Tibial nerve (tissue), 4 donors: ENCODE measurements around the gene ARHGAP15.

Experiments used
- CTCF ChIP-seq, 5 experiments: fragments of 200-600 bp in 3 of 5; fragments of 450-650 bp in 2 of 5; sonication (generic) in 3 of 5; IDR thresholded peaks; one replicate each; pipeline ENCODE4 v1.5.1; 2016 to 2019; ENCODE audit warnings: antibody characterized with exemption in 5 of 5, mild to moderate bottlenecking in 3 of 5, moderate library complexity in 2 of 5
- EP300 ChIP-seq, 2 donors: sonication (generic); formaldehyde crosslinking; IDR thresholded peaks; one replicate each; pipeline ENCODE4 v1.6.1; 2017; ENCODE audit warnings: antibody characterized with exemption in 2 of 2, mild to moderate bottlenecking in 1 of 2
- POLR2A ChIP-seq, 2 donors: fragments of 450-650 bp; IDR thresholded peaks; one replicate each; pipeline ENCODE4 v1.6.1; 2017; ENCODE audit warnings: antibody characterized with exemption in 2 of 2, mild to moderate bottlenecking in 2 of 2, moderate library complexity in 2 of 2

- TF ChIP-seq CTCF (IDR thresholded peaks at IDR 0.05) (no peak), POLR2A (IDR thresholded peaks at IDR 0.05) (no peak), EP300 (IDR thresholded peaks at IDR 0.05) (no peak)
Observed at GRCh38 chr2:143452817-143453451, 323.7 kb downstream of the ARHGAP15 start.
